Uterus (tissue), 4 donors: ENCODE measurements around the gene UPK3BL1. TPM values are rescaled to one million over a fixed set of nuclear protein-coding genes. Genes with fewer than 3 reads are reported as not detected.
A peak's percentile ranks its signal among the peaks of the same experiment; 100 is the strongest.
"Not testable (repeated sequence)": the region's sequence is repeated elsewhere in the genome, so short reads cannot be mapped to it uniquely, and the experiment has no call there.

Experiments
- DNase-seq, 2 donors: peaks; one replicate each; pipeline ENCODE4 v3.0.0-alpha.2; 2019 to 2020
- H3K27ac ChIP-seq, 2 donors: fragments of 200-600 bp; sonication (generic); 1 replicate in 1 of 2; 2 replicates in 1 of 2; pipeline ENCODE4 v1.5.1; 2016 to 2018
- H3K27me3 ChIP-seq, 2 donors: fragments of 200-600 bp; sonication (generic); one replicate each; pipeline ENCODE4 v1.5.1; 2018 to 2019; ENCODE audit warnings: control low read depth in 1 of 2
- H3K36me3 ChIP-seq, 2 donors: fragments of 200-600 bp; sonication (generic); one replicate each; pipeline ENCODE4 v1.5.1; 2019; ENCODE audit warnings: control low read depth in 1 of 2
- H3K4me1 ChIP-seq, 2 donors: fragments of 200-600 bp; sonication (generic); one replicate each; pipeline ENCODE4 v1.5.1; 2018 to 2019; ENCODE audit warnings: control low read depth in 1 of 2
- H3K4me3 ChIP-seq, 2 donors: fragments of 200-600 bp; sonication (generic); 1 replicate in 1 of 2; 2 replicates in 1 of 2; pipeline ENCODE4 v1.5.1; 2018 to 2019; ENCODE audit warnings: mild to moderate bottlenecking in 1 of 2
- H3K9me3 ChIP-seq, 2 donors: fragments of 200-600 bp; sonication (generic); one replicate each; pipeline ENCODE4 v1.5.1; 2019; ENCODE audit warnings: control low read depth in 1 of 2
- POLR2A ChIP-seq, 2 donors: fragments of 450-650 bp; IDR thresholded peaks; one replicate each; pipeline ENCODE4 v1.6.1; 2016; ENCODE audit warnings: antibody characterized with exemption in 2 of 2, mild to moderate bottlenecking in 1 of 2, moderate library complexity in 1 of 2
- intact Hi-C: fragments of 100-400 bp; cut with DNase I; formaldehyde crosslinking; loops from one replicate; pipeline ENCODE4 v1.15.1; 2023; ENCODE audit warnings: low total_unique reads
- total RNA-seq, 4 donors: library from RNA; depleted of rRNA in 3 of 4; stranded (reverse); fragments of >200 nt in 3 of 4; gene quantifications; one replicate each; pipeline versions ENCODE4 v1.1.0 to v1.2.4, GENCODE V29; 2014 to 2023
- donor health status: DM: yes; HTN: yes; CAD: no.

UPK3BL1 gene
- total RNA-seq, 4 donors from 2014 or later = 16.0 to 31.8 (median 19.6) TPM; not detected in 1

DNA sequence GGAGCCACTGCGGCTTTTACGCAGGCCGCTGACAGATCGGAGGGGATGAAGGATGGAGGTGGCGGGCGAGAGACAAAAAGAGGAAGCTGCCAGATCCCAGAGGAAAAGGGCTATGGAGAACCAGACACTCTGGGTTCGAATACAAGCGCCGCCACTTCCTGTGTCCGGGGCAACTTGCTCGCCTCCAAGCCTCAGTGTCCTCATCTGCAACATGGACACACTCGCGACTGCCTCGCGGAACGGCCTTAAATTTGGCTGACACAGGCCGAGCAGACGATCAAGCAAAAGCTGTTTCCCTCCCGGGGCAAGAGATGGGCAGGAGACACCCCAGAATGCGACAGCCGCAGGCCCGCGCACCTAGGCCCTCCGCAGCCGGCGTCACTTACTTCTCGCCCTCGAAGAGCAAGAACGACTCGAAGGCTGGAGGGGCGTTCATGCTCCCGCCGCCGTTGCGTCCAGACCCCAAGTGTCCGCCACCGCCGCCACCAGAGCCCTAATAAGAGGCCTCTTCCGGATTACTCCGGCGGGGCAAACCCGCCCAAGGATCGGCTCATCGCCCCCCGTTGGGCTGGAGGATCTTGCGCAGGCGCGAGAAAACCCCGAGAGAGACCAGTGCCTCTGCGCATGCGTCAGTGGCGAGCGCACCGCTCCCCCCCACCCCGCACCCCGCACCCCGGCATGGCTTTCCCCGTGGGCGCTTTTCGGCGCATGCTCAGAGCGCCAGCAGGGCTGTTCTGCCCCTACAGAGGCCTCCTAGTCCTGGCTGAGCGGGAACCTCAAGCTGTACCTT is 28.8 kb upstream of the UPK3BL1 start, which contains the start of gene POLR2J2:
Gene POLR2J2 (minus strand): TSS at position 498 of the 790 bp plus-strand sequence. CDS start 62 bp downstream, at position 436.
- H3K4me1 ChIP-seq, H3K9me3 ChIP-seq, H3K27ac ChIP-seq, H3K36me3 ChIP-seq, H3K27me3 ChIP-seq, intact Hi-C loops: not testable (repeated sequence)
- peak in 1 of 2 donors; percentile 13 for TF ChIP-seq POLR2A (IDR thresholded peaks at IDR 0.05)
- peak within 1 kb of the TSS; percentile 29 to 36 for H3K4me3 ChIP-seq
- peak in 1 of 2 donors; percentile 79 for DNase-seq

- intact Hi-C loops, H3K9me3 ChIP-seq, H3K27ac ChIP-seq, DNase-seq, H3K27me3 ChIP-seq, H3K4me1 ChIP-seq, H3K4me3 ChIP-seq, H3K36me3 ChIP-seq: not testable (repeated sequence)
Observed at GRCh38 chr7:102667523-102667922, 24.9 kb upstream of the UPK3BL1 start.

DNA sequence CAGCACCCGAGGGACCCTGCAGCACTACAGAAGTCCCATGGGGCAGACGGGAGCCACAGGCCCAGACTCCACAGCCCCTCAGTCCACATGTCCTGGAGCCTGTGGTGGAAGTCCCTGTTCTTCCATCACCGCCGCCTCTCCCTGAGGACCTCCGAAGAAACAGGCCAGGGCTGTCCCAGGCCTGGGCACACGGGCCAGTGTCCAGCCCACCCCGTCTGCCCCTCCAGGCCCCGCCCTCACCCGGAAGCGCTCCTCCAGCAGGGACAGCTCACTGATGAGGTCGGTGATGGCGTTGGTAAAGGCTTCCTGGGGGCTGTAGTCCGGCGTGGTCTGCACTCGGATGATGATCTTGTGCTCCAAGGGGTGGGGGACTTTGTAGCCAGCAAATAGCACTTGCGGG is 24.3 kb upstream of the UPK3BL1 start:
- H3K4me3 ChIP-seq, H3K9me3 ChIP-seq, H3K4me1 ChIP-seq, H3K27me3 ChIP-seq, intact Hi-C loops, H3K27ac ChIP-seq, DNase-seq, H3K36me3 ChIP-seq: not testable (repeated sequence)

GRCh38 chr7:102664765-102665164 is 22.2 kb upstream of the UPK3BL1 start:
- DNase-seq, H3K27ac ChIP-seq, H3K27me3 ChIP-seq, intact Hi-C loops, H3K36me3 ChIP-seq, H3K4me1 ChIP-seq, H3K9me3 ChIP-seq, H3K4me3 ChIP-seq: not testable (repeated sequence)

- H3K27ac ChIP-seq, H3K9me3 ChIP-seq, H3K4me1 ChIP-seq, DNase-seq, H3K36me3 ChIP-seq, intact Hi-C loops, H3K4me3 ChIP-seq, H3K27me3 ChIP-seq: not testable (repeated sequence)
Observed at GRCh38 chr7:102649924-102650323, 7.3 kb upstream of the UPK3BL1 start, which contains the start of gene SPDYE2B. Gene SPDYE2B (plus strand): TSS chr7:102650319. CDS start chr7:102652349, 2,030 bp downstream.

DNA sequence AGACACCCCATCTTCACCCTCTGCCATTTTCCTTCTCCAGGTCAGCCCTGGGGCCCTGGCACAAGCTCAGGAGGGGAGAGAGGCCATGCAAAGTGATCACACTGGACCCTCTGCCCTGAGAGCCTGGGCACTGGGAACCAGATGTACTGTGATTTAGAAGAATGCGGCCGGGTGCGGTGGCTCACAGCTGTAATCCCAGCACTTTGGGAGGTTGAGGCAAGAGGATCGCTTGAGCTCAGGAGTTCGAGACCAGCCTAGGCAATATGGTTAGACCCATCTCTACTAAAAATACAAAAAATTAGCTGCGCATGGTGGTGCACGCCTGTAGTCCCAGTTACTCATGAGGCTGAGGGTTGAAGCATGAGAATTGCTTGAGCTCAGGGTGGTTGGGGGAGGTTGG is 5.2 kb upstream of the UPK3BL1 start:
- H3K9me3 ChIP-seq, DNase-seq, H3K4me3 ChIP-seq, H3K27me3 ChIP-seq, intact Hi-C loops, H3K36me3 ChIP-seq, H3K4me1 ChIP-seq, H3K27ac ChIP-seq: not testable (repeated sequence)

DNA sequence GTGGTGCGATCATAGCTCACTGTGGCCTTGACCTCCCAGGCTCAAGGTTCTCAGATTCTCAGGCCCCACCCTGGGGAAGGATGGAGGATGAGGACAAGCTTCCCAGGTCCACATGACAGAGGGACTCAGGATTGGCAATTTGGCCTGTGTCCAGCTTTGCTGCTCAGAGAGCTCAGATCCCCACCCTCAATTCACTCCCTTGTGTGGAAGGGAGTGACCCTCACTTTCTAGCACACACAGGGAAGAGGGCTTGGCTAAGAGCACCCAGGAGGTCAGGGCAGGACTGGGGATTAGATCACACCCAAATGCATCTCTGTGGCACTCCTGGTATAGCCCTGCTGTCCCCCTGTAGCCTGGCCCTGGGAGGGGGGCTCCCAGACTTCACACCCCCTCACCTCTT is 813 bp upstream of the UPK3BL1 start:
- intact Hi-C loops, H3K27ac ChIP-seq, H3K4me3 ChIP-seq: not testable (repeated sequence)

GRCh38 chr7:102638848-102639247 is 3.7 kb downstream of the UPK3BL1 start:
- H3K27me3 ChIP-seq, H3K4me1 ChIP-seq, intact Hi-C loops, H3K36me3 ChIP-seq, H3K9me3 ChIP-seq, H3K27ac ChIP-seq, H3K4me3 ChIP-seq: not testable (repeated sequence)
- peak; percentile 15 to 17 for DNase-seq

More for the DNA sequence above, 813 bp upstream of the UPK3BL1 start:
- not testable (repeated sequence) for H3K4me1 ChIP-seq, DNase-seq, H3K36me3 ChIP-seq, H3K9me3 ChIP-seq, H3K27me3 ChIP-seq

DNA sequence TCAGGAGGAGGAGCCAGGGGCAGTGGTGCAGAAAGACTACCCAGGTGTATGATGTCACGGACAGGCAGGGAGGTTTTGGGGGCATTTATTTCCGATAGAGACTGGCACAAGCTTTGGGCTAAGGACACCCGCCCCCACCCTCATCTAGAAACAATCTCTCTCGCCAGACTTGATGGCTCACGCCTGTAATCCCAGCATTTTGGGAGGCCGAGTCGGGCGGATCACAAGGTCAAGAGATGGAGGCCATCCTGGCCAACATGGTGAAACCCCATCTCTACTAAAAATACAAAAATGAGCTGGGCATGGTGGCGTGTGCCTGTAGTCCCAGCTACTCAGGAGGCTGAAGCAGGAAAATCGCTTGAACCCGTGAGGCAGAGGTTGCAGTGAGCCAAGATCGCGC is 5.6 kb downstream of the UPK3BL1 start:
- H3K4me1 ChIP-seq, H3K27me3 ChIP-seq, H3K4me3 ChIP-seq, intact Hi-C loops, H3K27ac ChIP-seq, DNase-seq, H3K9me3 ChIP-seq, H3K36me3 ChIP-seq: not testable (repeated sequence)

- H3K27ac ChIP-seq, H3K4me3 ChIP-seq, DNase-seq, intact Hi-C loops, H3K36me3 ChIP-seq, H3K9me3 ChIP-seq, H3K4me1 ChIP-seq, H3K27me3 ChIP-seq: not testable (repeated sequence)
Observed at GRCh38 chr7:102635354-102635753, 7.2 kb downstream of the UPK3BL1 start.

GRCh38 chr7:102634299-102634698 is 8.3 kb downstream of the UPK3BL1 start:
- H3K27me3 ChIP-seq, H3K9me3 ChIP-seq, intact Hi-C loops, H3K4me3 ChIP-seq, H3K4me1 ChIP-seq, H3K27ac ChIP-seq, H3K36me3 ChIP-seq: not testable (repeated sequence)
- peak in 1 of 2 donors; percentile 14 for DNase-seq

GRCh38 chr7:102630622-102631021 is 12.0 kb downstream of the UPK3BL1 start:
- H3K36me3 ChIP-seq = not testable (repeated sequence)
- DNase-seq = peak in 1 of 2 donors; percentile 33

GRCh38 chr7:102627271-102627904 is 15.2 kb downstream of the UPK3BL1 start:
- H3K4me3 ChIP-seq, H3K9me3 ChIP-seq, intact Hi-C loops, H3K27ac ChIP-seq, DNase-seq, H3K36me3 ChIP-seq, H3K4me1 ChIP-seq, H3K27me3 ChIP-seq: not testable (repeated sequence)

More at GRCh38 chr7:102630622-102631021, 12.0 kb downstream of the UPK3BL1 start:
- H3K4me3 ChIP-seq, intact Hi-C loops, H3K27me3 ChIP-seq, H3K4me1 ChIP-seq, H3K9me3 ChIP-seq, H3K27ac ChIP-seq: not testable (repeated sequence)
